GM18861 (cell line): ENCODE data around the gene PRKD1.
"Not testable (repeated sequence)": the region's sequence is repeated elsewhere in the genome, so short reads cannot be mapped to it uniquely, and the experiment has no call there.

ENCODE experiments used
- ATAC-seq: cut with Tn5 transposase; IDR thresholded peaks from one replicate; pipeline ENCODE4 v1.9.1; 2021; ENCODE audit not compliant: unreplicated experiment

Gene PRKD1

GRCh38 chr14:29802211-29802610 is 125.4 kb downstream of the PRKD1 start:
- no peak for ATAC-seq

- no peak for ATAC-seq
These were observed 126.7 kb downstream of the PRKD1 start for GRCh38 chr14:29800961-29801360.

GRCh38 chr14:29799464-29800095 is 128.1 kb downstream of the PRKD1 start:
- peak; percentile 40 for ATAC-seq

- no peak for ATAC-seq
These were observed 128.8 kb downstream of the PRKD1 start for GRCh38 chr14:29798811-29799210.

GRCh38 chr14:29798108-29798663 is 129.5 kb downstream of the PRKD1 start:
- no peak for ATAC-seq

- ATAC-seq = no peak
These were observed 130.8 kb downstream of the PRKD1 start for GRCh38 chr14:29796853-29797252.

GRCh38 chr14:29789475-29789874 is 138.2 kb downstream of the PRKD1 start:
- no peak for ATAC-seq

GRCh38 chr14:29788093-29788492 is 139.6 kb downstream of the PRKD1 start:
- ATAC-seq = no peak

GRCh38 chr14:29783556-29783955 is 144.1 kb downstream of the PRKD1 start:
- ATAC-seq = no peak

GRCh38 chr14:29782041-29782440 is 145.6 kb downstream of the PRKD1 start:
- ATAC-seq = no peak

GRCh38 chr14:29777142-29777541 is 150.5 kb downstream of the PRKD1 start:
- not testable (repeated sequence) for ATAC-seq

GRCh38 chr14:29773990-29774389 is 153.7 kb downstream of the PRKD1 start:
- no peak for ATAC-seq

- ATAC-seq = no peak
These were observed 164.2 kb downstream of the PRKD1 start for GRCh38 chr14:29763342-29763858.

GRCh38 chr14:29759521-29760340 is 167.9 kb downstream of the PRKD1 start:
- ATAC-seq = peak; percentile 70

GRCh38 chr14:29757711-29758233 is 169.9 kb downstream of the PRKD1 start:
- ATAC-seq = no peak

- no peak for ATAC-seq
These were observed 170.4 kb downstream of the PRKD1 start for GRCh38 chr14:29757188-29757680.

GRCh38 chr14:29756019-29756385 is 171.6 kb downstream of the PRKD1 start:
- no peak for ATAC-seq

GRCh38 chr14:29755311-29756018 is 172.2 kb downstream of the PRKD1 start:
- no peak for ATAC-seq

- ATAC-seq = no peak
These were observed 173.5 kb downstream of the PRKD1 start for GRCh38 chr14:29754134-29754533.

- ATAC-seq = no peak
These were observed 175.3 kb downstream of the PRKD1 start for GRCh38 chr14:29752221-29752923.
